AG09319 (cell line): ENCODE data around the gene IFIT2.

Source experiments
- DNase-seq: peaks from one replicate; pipeline ENCODE4 v3.0.0-alpha.2; 2010; ENCODE audit warnings: low read depth; ENCODE audit errors: extremely low read depth
- TF ChIP-seq, protein P1 (sequence below): IDR thresholded peaks from 2 replicates; pipeline ENCODE4 v1.5.1; 2011; ENCODE audit warnings: low read depth, mild to moderate bottlenecking, inconsistent platforms, low read length, moderate library complexity

The IFIT2 gene

GRCh38 chr10:89352802-89353201 is 51.0 kb downstream of the IFIT2 start:
- TF ChIP-seq, protein P1, sequence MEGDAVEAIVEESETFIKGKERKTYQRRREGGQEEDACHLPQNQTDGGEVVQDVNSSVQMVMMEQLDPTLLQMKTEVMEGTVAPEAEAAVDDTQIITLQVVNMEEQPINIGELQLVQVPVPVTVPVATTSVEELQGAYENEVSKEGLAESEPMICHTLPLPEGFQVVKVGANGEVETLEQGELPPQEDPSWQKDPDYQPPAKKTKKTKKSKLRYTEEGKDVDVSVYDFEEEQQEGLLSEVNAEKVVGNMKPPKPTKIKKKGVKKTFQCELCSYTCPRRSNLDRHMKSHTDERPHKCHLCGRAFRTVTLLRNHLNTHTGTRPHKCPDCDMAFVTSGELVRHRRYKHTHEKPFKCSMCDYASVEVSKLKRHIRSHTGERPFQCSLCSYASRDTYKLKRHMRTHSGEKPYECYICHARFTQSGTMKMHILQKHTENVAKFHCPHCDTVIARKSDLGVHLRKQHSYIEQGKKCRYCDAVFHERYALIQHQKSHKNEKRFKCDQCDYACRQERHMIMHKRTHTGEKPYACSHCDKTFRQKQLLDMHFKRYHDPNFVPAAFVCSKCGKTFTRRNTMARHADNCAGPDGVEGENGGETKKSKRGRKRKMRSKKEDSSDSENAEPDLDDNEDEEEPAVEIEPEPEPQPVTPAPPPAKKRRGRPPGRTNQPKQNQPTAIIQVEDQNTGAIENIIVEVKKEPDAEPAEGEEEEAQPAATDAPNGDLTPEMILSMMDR = no peak
- no peak for DNase-seq

DNA sequence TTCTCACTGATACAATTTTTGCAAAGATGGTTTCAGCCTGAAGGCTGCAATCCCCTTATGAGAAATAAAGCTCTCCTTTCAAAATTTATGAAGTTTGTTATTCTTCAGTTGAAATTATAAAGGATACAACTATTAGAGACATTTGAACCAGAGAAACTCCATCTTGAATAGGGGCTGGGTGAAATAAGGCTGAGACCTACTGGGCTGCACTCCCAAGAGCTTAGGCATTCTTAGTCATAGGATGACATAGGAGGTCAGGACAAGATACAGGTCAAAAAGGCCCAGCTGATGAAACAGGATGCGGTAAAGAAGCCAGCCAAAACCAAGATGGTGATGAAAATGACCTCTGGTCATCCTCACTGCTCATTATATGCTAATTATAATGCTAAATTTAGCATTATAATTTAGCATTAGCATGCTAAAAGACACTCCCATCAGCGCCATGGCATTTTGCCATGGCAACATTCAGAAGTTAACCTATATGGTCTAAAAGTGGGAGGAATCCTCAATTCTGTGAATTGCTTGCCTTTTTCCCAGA is 53.6 kb downstream of the IFIT2 start:
- TF ChIP-seq, protein P1 = no peak
- no peak for DNase-seq

- TF ChIP-seq, protein P1 = no peak
- no peak for DNase-seq
Measured at GRCh38 chr10:89357096-89357495, 55.2 kb downstream of the IFIT2 start.

DNA sequence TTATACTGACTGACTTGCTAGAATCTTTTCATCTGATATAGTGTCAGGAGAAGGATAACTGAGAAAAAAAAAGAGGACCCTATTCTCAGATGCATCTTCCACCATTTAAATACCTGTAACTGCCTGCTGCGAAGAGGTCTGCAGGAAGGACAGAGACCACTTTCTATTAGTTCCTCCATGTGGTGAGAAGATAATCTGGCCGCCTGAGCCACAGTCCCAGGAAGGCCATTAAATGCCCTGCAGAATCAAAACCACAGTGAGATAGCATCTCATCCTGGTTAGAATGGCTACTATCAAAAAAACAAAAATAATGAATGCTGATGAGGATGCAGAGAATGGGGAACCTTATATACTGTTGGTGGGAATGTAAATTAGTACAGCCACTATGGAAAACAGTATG is 56.1 kb downstream of the IFIT2 start:
- TF ChIP-seq, protein P1 = no peak
- no peak for DNase-seq
